PFSK-1 (cell line): Measurements from ENCODE around the gene RRAGD.

ENCODE experiments used
- FOXP2 ChIP-seq: optimal IDR thresholded peaks from 2 replicates; pipeline ENCODE3; 2011; ENCODE audit warnings: borderline replicate concordance, control low read depth, inconsistent platforms; ENCODE audit not compliant: insufficient read depth; ENCODE audit errors: extremely low read length, extremely low read depth
- POLR2AphosphoS5 ChIP-seq: IDR thresholded peaks from 2 replicates; pipeline ENCODE4 v1.6.1; 2012; ENCODE audit warnings: low read depth, mild to moderate bottlenecking, control low read depth, low read length, moderate library complexity
- SIN3A ChIP-seq: IDR thresholded peaks from 2 replicates; pipeline ENCODE4 v1.6.1; 2012; ENCODE audit warnings: mild to moderate bottlenecking, low read length, moderate library complexity, borderline replicate concordance; ENCODE audit not compliant: insufficient read depth
- TAF1 ChIP-seq: IDR thresholded peaks from 2 replicates; pipeline ENCODE4 v1.6.1; 2012; ENCODE audit warnings: low read length, control low read depth, borderline replicate concordance; ENCODE audit not compliant: insufficient read depth

DNA sequence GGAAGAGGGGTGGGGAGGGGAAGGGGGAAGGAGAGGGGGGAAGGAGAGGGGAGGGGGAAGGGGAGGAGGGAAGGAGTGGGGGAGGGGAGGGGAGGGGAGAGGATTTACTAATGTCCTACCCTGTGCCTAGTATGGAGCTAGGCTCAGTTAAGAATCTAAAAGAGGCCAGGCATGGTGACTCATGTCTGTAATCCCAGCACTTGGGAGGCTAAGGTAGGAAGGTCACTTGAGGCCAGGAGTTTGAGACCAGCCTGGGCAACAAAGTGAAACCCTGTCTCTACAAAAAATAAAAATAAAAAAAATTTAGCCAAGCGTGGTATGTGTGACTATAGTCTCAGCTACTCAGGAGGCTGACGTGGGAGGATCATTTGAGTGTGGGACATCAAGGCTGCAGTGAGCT lies 72.5 kb downstream of the RRAGD start:
- TF ChIP-seq TAF1: no peak
- TF ChIP-seq SIN3A: no peak
- no peak for TF ChIP-seq FOXP2
- TF ChIP-seq POLR2AphosphoS5: no peak
